Endothelial cell of umbilical vein (primary cell): ENCODE results near the gene OR4D5. TPM values are rescaled to one million over a fixed set of nuclear protein-coding genes. Genes with fewer than 3 reads are reported as not detected.

ENCODE experiments used
- BruUV-seq: library from RNA; stranded (reverse); fragments of 400-500 nt; replicated peaks from 2 replicates; lab custom pipeline; 2021; lab: Mats Ljungman, UMichigan
- CTCF ChIA-PET: fragments of 300-600, 350-600 bp; sonication (Branson Sonifier 250); formaldehyde crosslinking; loops from one replicate; lab custom pipeline; 2021; ENCODE audit warnings: antibody characterized with exemption, inconsistent platforms; lab: Charles Lee
- POLR2A ChIA-PET: fragments of 300-600, 350-600 bp; sonication (Branson Sonifier 250); formaldehyde crosslinking; loops from one replicate; lab custom pipeline; 2021; ENCODE audit warnings: antibody characterized with exemption, inconsistent platforms; lab: Charles Lee
- DNase-seq: peaks from one replicate; pipeline ENCODE4 v3.0.0-alpha.2; 2011; ENCODE audit warnings: low read depth, low spot score
- FAIRE-seq: peaks from 2 replicates; lab custom pipeline; 2011; peaks lifted over from hg19 to GRCh38; lab: Jason Lieb, UNC
- H2AFZ ChIP-seq: 2 replicates; pipeline ENCODE4 v1.6.0; 2012; ENCODE audit warnings: low read depth, low read length, control low read depth, inconsistent platforms
- H3K27ac ChIP-seq: 2 replicates; pipeline ENCODE4 v1.5.1; 2011; ENCODE audit warnings: low read depth, mild to moderate bottlenecking, control low read depth, low read length, moderate library complexity; ENCODE audit not compliant: insufficient read depth
- H3K27me3 ChIP-seq, 2 experiments: 2 replicates each; pipeline versions ENCODE4 v1.6.0 to v1.6.1; 2011; ENCODE audit warnings: low read length in 2 of 2, mixed read lengths in 1 of 2; ENCODE audit not compliant: control insufficient read depth in 2 of 2, insufficient read depth in 2 of 2
- H3K36me3 ChIP-seq, 2 experiments: 2 replicates in 1 of 2; 3 replicates in 1 of 2; pipeline ENCODE4 v1.5.1; 2011; ENCODE audit warnings: low read length in 2 of 2, mild to moderate bottlenecking in 1 of 2, moderate library complexity in 1 of 2; ENCODE audit not compliant: control insufficient read depth in 2 of 2, insufficient read depth in 2 of 2; ENCODE audit errors: extremely low read depth in 1 of 2
- H3K4me1 ChIP-seq: 3 replicates; pipeline ENCODE4 v1.5.1; 2011; ENCODE audit warnings: mild to moderate bottlenecking, low read length; ENCODE audit not compliant: control insufficient read depth, insufficient read depth; ENCODE audit errors: extremely low read depth
- H3K4me2 ChIP-seq: 2 replicates; pipeline ENCODE4 v1.6.1; 2011; ENCODE audit warnings: low read length, control low read depth, mixed read lengths; ENCODE audit not compliant: insufficient read depth
- H3K4me3 ChIP-seq, 3 experiments: fragments of 200-600 bp in 1 of 3; sonication (generic), shearing (Covaris generic) in 1 of 3; replicated peaks in 1 of 3; 2 replicates each; pipeline ENCODE4 v1.5.1; 2011 to 2016; ENCODE audit warnings: control low read depth in 3 of 3, low read length in 3 of 3, mild to moderate bottlenecking in 2 of 3, inconsistent platforms in 1 of 3, low read depth in 1 of 3, moderate library complexity in 1 of 3; ENCODE audit not compliant: insufficient read depth in 1 of 3
- H3K79me2 ChIP-seq: 2 replicates; pipeline ENCODE4 v1.6.0; 2012; ENCODE audit warnings: low read length, inconsistent platforms; ENCODE audit not compliant: control insufficient read depth, insufficient read depth
- H3K9ac ChIP-seq: replicated peaks from 2 replicates; pipeline ENCODE3; 2011; ENCODE audit warnings: low read length, control low read depth; ENCODE audit not compliant: insufficient read depth; ENCODE audit errors: extremely low read depth
- H3K9me1 ChIP-seq: replicated peaks from 3 replicates; pipeline ENCODE4 v1.6.0; 2011; ENCODE audit warnings: mild to moderate bottlenecking, low read length; ENCODE audit not compliant: control insufficient read depth, insufficient read depth; ENCODE audit errors: extremely low read depth
- H3K9me3 ChIP-seq: replicated peaks from 2 replicates; pipeline ENCODE4 v1.5.1; 2012; ENCODE audit warnings: low read length, inconsistent platforms; ENCODE audit not compliant: control insufficient read depth, insufficient read depth
- H4K20me1 ChIP-seq: replicated peaks from 2 replicates; pipeline ENCODE3; 2011; ENCODE audit warnings: mild to moderate bottlenecking, low read length; ENCODE audit not compliant: control insufficient read depth, insufficient read depth; ENCODE audit errors: extremely low read depth
- CTCF ChIP-seq, 2 donors: IDR thresholded peaks; 1 replicate in 1 of 2; 2 replicates in 1 of 2; pipeline ENCODE4 v1.5.1; 2011; ENCODE audit warnings: low read length in 2 of 2, mild to moderate bottlenecking in 2 of 2, moderate library complexity in 2 of 2, control low read depth in 1 of 2, inconsistent platforms in 1 of 2, low read depth in 1 of 2; ENCODE audit not compliant: insufficient read depth in 1 of 2; ENCODE audit errors: extremely low read depth in 1 of 2
- EZH2 ChIP-seq: IDR thresholded peaks from 2 replicates; pipeline ENCODE4 v1.6.1; 2012; ENCODE audit warnings: borderline replicate concordance, low read depth, mild to moderate bottlenecking, moderate library complexity, low read length, inconsistent platforms; ENCODE audit not compliant: severe bottlenecking
- FOS ChIP-seq: IDR thresholded peaks from 2 replicates; pipeline ENCODE4 v1.6.1; 2011; ENCODE audit warnings: mild to moderate bottlenecking, low read length, moderate library complexity, borderline replicate concordance; ENCODE audit not compliant: insufficient read depth
- GATA2 ChIP-seq: IDR thresholded peaks from 2 replicates; pipeline ENCODE4 v1.7.0; 2011; ENCODE audit warnings: low read depth, mild to moderate bottlenecking, moderate library complexity, mixed read lengths, low read length; ENCODE audit not compliant: insufficient read length, insufficient read depth
- JUN ChIP-seq: IDR thresholded peaks from 2 replicates; pipeline ENCODE4 v1.6.1; 2011; ENCODE audit warnings: borderline replicate concordance, low read depth; ENCODE audit not compliant: insufficient read length, insufficient read depth
- MAX ChIP-seq: IDR thresholded peaks from 2 replicates; pipeline ENCODE4 v1.6.1; 2011; ENCODE audit not compliant: insufficient read depth, insufficient read length
- MYC ChIP-seq: IDR thresholded peaks from one replicate; pipeline ENCODE4 v1.6.1; 2011; ENCODE audit warnings: mild to moderate bottlenecking, low read depth, low read length
- POLR2A ChIP-seq: IDR thresholded peaks from 2 replicates; pipeline ENCODE4 v1.6.1; 2012; ENCODE audit warnings: low read depth, mild to moderate bottlenecking, control low read depth, low read length
- POLR2AphosphoS5 ChIP-seq: IDR thresholded peaks from 2 replicates; pipeline ENCODE4 v1.6.1; 2012; ENCODE audit warnings: low read depth, mild to moderate bottlenecking, control low read depth, low read length, moderate library complexity; ENCODE audit not compliant: insufficient read depth
- dilution Hi-C: fragments of 300-500 bp; cut with MboI; formaldehyde crosslinking; loops from one replicate; pipeline ENCODE4 v1.15.0; 2019; ENCODE audit warnings: low sequenced_read_pairs; ENCODE audit not compliant: extremely low pct_ligation_motif_present
- intact Hi-C: fragments of 100-400 bp; cut with micrococcal nuclease; formaldehyde crosslinking; loops from one replicate; pipeline ENCODE4 v1.10.0; 2022
- polyA plus RNA-seq, 4 experiments: library from polyadenylated mRNA; depleted of rRNA in 3 of 4; stranded (reverse) in 3 of 4; unstranded in 1 of 4; fragments of >200 nt; gene quantifications; 2 replicates each; pipeline versions ENCODE4 v1.2.1 to v1.2.3, GENCODE V29; 2011 to 2012; ENCODE audit warnings: missing spikeins in 1 of 4
- total RNA-seq: library from RNA; stranded (reverse); gene quantifications from 2 replicates; pipeline ENCODE4 v1.2.3, GENCODE V29; 2021

OR4D5 gene
- total and polyA plus RNA-seq, 2 donors (not counting 3 experiments of a cell fraction or from before 2014, with no cell fraction given), result not detected

GRCh38 chr11:123973816-123974215, 34.4 kb downstream of the OR4D5 start:
- DNase-seq (peak; percentile 96), FAIRE-seq (peak; percentile 95)
- dilution Hi-C loops, result no loop called here
- intact Hi-C loops, result loop anchor here (2.0 to 5.0 kb wide), 3 partner anchors 93 to 233 kb away; partner anchors contain the start of genes VWA5A and ZNF202
- H3K4me2 ChIP-seq, result peak overlapping the region; percentile 72
- peaks cover 24% of the 10 kb centered on the region for H3K4me1 ChIP-seq
- peak overlapping the region; percentile 93 for H3K27ac ChIP-seq
- CTCF ChIA-PET, result interaction anchor here (0.9 to 2.0 kb wide), 3 partner anchors 98 to 263 kb away, joined by 3 to 8 read pairs (median 4); no protein-coding TSS in a partner anchor
- peak overlapping the region; percentile 58 for H3K9ac ChIP-seq
- H2AFZ ChIP-seq, result no peak overlapping the region
- no peak overlapping the region for H3K4me3 ChIP-seq
- POLR2A ChIA-PET, result no interaction called here
- no peaks in the 10 kb centered on the region for H3K36me3 ChIP-seq
- no peaks in the 10 kb centered on the region for H3K9me3 ChIP-seq
- no peaks in the 10 kb centered on the region for H3K9me1 ChIP-seq
- H3K27me3 ChIP-seq, result no peaks in the 10 kb centered on the region
- no peaks in the 10 kb centered on the region for H4K20me1 ChIP-seq
- no peak for TF ChIP-seq MYC
- TF ChIP-seq POLR2AphosphoS5, result peak; percentile 72
- TF ChIP-seq CTCF (IDR thresholded peaks at IDR 0.05; ENCODE audit: extremely low read depth in 1 of 2, insufficient read depth in 1 of 2, low read depth in 1 of 2, low read length in 2 of 2), result no peak
- TF ChIP-seq MAX, result no peak
- no peak for TF ChIP-seq EZH2
- peak; percentile 54 for TF ChIP-seq POLR2A
- TF ChIP-seq JUN, result peak; percentile 99
- TF ChIP-seq FOS, result peak; percentile 99
- TF ChIP-seq GATA2, result peak; percentile 86
- no TSS peak for BruUV-seq
- no peaks in the 10 kb centered on the region for H3K79me2 ChIP-seq
